Measurements from ENCODE around the gene GAL3ST2. TPM values are rescaled to one million over a fixed set of nuclear protein-coding genes. Genes with fewer than 3 reads are reported as not detected.
A peak's percentile ranks its signal among the peaks of the same experiment; 100 is the strongest.

Gene GAL3ST2
- under 1 TPM in 2 of 4 donors, not detected in 2; 0.21 to 0.29 TPM for total RNA-seq

GRCh38 chr2:241776336-241777169 lies at the start of gene GAL3ST2:
TSS of gene GAL3ST2 (plus strand) at chr2:241776822. CDS start at chr2:241776956, 134 bp downstream.
- Histone ChIP-seq H3K4me1 (no peaks in the 10 kb centered on the region), H3K9me3 (no peaks in the 10 kb centered on the region), H3K4me3 (no peak within 1 kb of the TSS), H3K36me3 (no peaks in the 10 kb centered on the region), H3K27me3 (peaks cover 0 to 4% of the 10 kb centered on the region in 2 donors), H3K27ac (no peak within 1 kb of the TSS)
- TF ChIP-seq POLR2A (IDR thresholded peaks at IDR 0.05) (no peak), CTCF (IDR thresholded peaks at IDR 0.05) (no peak)
- DNase-seq = no peak
- intact Hi-C loops (cut with DNase I; ENCODE audit: low total_unique reads) = no loop called here

GRCh38 chr2:241728000-241728399 lies 48.6 kb upstream of the GAL3ST2 start:
- intact Hi-C loops (cut with DNase I; ENCODE audit: low total_unique reads) = no loop called here
- Histone ChIP-seq H3K4me1 (no peaks in the 10 kb centered on the region), H3K27me3 (no peaks in the 10 kb centered on the region), H3K9me3 (no peaks in the 10 kb centered on the region), H3K4me3 (no peak overlapping the region), H3K36me3 (no peaks in the 10 kb centered on the region), H3K27ac (peak overlapping the region; percentile 26 to 46)
- no peak for DNase-seq
- TF ChIP-seq POLR2A (IDR thresholded peaks at IDR 0.05) (no peak), CTCF (IDR thresholded peaks at IDR 0.05) (no peak)

GRCh38 chr2:241728627-241729026 lies 48.0 kb upstream of the GAL3ST2 start:
- DNase-seq = peak in 1 of 2 donors; percentile 59
- no peak for TF ChIP-seq CTCF (IDR thresholded peaks at IDR 0.05)
- no peak for TF ChIP-seq POLR2A (IDR thresholded peaks at IDR 0.05)
- intact Hi-C loops (cut with DNase I; ENCODE audit: low total_unique reads) = no loop called here

GRCh38 chr2:241729868-241730267 lies 46.8 kb upstream of the GAL3ST2 start:
- Histone ChIP-seq H3K27me3 (no peaks in the 10 kb centered on the region), H3K9me3 (no peaks in the 10 kb centered on the region), H3K4me3 (no peak overlapping the region), H3K4me1 (no peaks in the 10 kb centered on the region), H3K27ac (no peak overlapping the region), H3K36me3 (no peaks in the 10 kb centered on the region)
- TF ChIP-seq CTCF (IDR thresholded peaks at IDR 0.05) = no peak
- no peak for TF ChIP-seq POLR2A (IDR thresholded peaks at IDR 0.05)
- no peak for DNase-seq
- intact Hi-C loops (cut with DNase I; ENCODE audit: low total_unique reads) = no loop called here

More at GRCh38 chr2:241728627-241729026, 48.0 kb upstream of the GAL3ST2 start:
- Histone ChIP-seq H3K27me3 (no peaks in the 10 kb centered on the region), H3K4me3 (no peak overlapping the region), H3K36me3 (no peaks in the 10 kb centered on the region), H3K4me1 (no peaks in the 10 kb centered on the region), H3K27ac (peak overlapping the region; percentile 26 to 46), H3K9me3 (no peaks in the 10 kb centered on the region)

- Histone ChIP-seq H3K36me3 (no peaks in the 10 kb centered on the region), H3K27me3 (no peaks in the 10 kb centered on the region), H3K9me3 (no peaks in the 10 kb centered on the region), H3K4me1 (no peaks in the 10 kb centered on the region), H3K4me3 (no peak overlapping the region), H3K27ac (no peak overlapping the region)
- no peak for TF ChIP-seq CTCF (IDR thresholded peaks at IDR 0.05)
- TF ChIP-seq POLR2A (IDR thresholded peaks at IDR 0.05) = no peak
- intact Hi-C loops (cut with DNase I; ENCODE audit: low total_unique reads) = no loop called here
- no peak for DNase-seq
Measured at GRCh38 chr2:241730671-241731293, 45.8 kb upstream of the GAL3ST2 start.

Measured in uterus (tissue), 4 donors.